WTC11 (cell line): ENCODE measurements around the gene CFAP90.

Experiments used
- JUN ChIP-seq: sonication (generic); formaldehyde crosslinking; IDR thresholded peaks from 2 replicates; pipeline ENCODE4 v1.8.0; 2023; ENCODE audit warnings: mild to moderate bottlenecking, missing genetic modification reagents
- NR1H2 ChIP-seq: sonication (generic); formaldehyde crosslinking; IDR thresholded peaks from 2 replicates; pipeline ENCODE4 v1.9.0; 2021; ENCODE audit warnings: mild to moderate bottlenecking, moderate library complexity, missing genetic modification reagents
- TF ChIP-seq, protein P1 (sequence below): fragments of 200-600 bp; IDR thresholded peaks from 2 replicates; pipeline ENCODE4 v1.8.0; 2022; ENCODE audit warnings: antibody characterized with exemption
- TF ChIP-seq, protein P2 (sequence below): sonication (generic); formaldehyde crosslinking; IDR thresholded peaks from 2 replicates; pipeline ENCODE4 v1.8.1; 2023; ENCODE audit warnings: mild to moderate bottlenecking, missing genetic modification reagents, moderate library complexity

DNA sequence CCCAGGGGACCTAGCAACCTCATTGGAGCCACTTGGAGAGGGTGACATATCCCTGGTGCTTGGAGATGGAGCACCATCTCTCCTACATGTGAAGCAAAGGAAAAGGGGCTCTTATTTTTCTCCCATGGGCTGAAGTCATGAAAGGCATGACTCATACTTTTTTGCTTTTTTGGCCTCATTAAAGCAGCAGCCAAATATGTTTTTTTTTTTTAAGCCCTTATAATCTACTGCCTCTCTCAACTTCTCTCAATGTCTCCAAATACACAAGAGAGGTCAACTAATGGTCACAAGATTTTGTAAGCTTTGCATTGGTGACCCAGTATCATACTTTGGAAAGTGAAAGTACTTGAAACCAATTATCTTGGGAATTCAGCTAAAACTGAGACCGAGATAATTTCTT, 1.6 kb upstream of the CFAP90 start:
- TF ChIP-seq, protein P1, sequence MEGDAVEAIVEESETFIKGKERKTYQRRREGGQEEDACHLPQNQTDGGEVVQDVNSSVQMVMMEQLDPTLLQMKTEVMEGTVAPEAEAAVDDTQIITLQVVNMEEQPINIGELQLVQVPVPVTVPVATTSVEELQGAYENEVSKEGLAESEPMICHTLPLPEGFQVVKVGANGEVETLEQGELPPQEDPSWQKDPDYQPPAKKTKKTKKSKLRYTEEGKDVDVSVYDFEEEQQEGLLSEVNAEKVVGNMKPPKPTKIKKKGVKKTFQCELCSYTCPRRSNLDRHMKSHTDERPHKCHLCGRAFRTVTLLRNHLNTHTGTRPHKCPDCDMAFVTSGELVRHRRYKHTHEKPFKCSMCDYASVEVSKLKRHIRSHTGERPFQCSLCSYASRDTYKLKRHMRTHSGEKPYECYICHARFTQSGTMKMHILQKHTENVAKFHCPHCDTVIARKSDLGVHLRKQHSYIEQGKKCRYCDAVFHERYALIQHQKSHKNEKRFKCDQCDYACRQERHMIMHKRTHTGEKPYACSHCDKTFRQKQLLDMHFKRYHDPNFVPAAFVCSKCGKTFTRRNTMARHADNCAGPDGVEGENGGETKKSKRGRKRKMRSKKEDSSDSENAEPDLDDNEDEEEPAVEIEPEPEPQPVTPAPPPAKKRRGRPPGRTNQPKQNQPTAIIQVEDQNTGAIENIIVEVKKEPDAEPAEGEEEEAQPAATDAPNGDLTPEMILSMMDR, result no peak
- TF ChIP-seq NR1H2 (CRISPR knock-in tag) (no peak), JUN (no peak)
- TF ChIP-seq, protein P2, sequence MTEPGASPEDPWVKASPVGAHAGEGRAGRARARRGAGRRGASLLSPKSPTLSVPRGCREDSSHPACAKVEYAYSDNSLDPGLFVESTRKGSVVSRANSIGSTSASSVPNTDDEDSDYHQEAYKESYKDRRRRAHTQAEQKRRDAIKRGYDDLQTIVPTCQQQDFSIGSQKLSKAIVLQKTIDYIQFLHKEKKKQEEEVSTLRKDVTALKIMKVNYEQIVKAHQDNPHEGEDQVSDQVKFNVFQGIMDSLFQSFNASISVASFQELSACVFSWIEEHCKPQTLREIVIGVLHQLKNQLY (CRISPR knock-in tag), result no peak
